GM12878 (cell line): ENCODE measurements around the gene ELL2. TPM values are rescaled to one million over a fixed set of nuclear protein-coding genes. Genes with fewer than 3 reads are reported as not detected.

Experiments used
- CUX1 ChIP-seq: IDR thresholded peaks from 2 replicates; pipeline ENCODE4 v1.6.1; 2012; ENCODE audit warnings: improper control_type of control experiment, low read depth, low read length; ENCODE audit not compliant: insufficient replicate concordance
- E2F4 ChIP-seq: IDR thresholded peaks from 2 replicates; pipeline ENCODE4 v1.6.1; 2012; ENCODE audit warnings: low read depth, low read length, improper control_type of control experiment
- E4F1 ChIP-seq: fragments of 450-650 bp; IDR thresholded peaks from 2 replicates; pipeline ENCODE4 v1.6.1; 2018; ENCODE audit warnings: borderline replicate concordance, mild to moderate bottlenecking; ENCODE audit not compliant: partially characterized antibody
- EP300 ChIP-seq, 2 experiments: fragments of 150-350 bp in 1 of 2; IDR thresholded peaks; 2 replicates each; pipeline ENCODE4 v1.6.1; 2011 to 2012; ENCODE audit warnings: low read depth in 2 of 2, low read length in 2 of 2, borderline replicate concordance in 1 of 2, improper control_type of control experiment in 1 of 2, inconsistent platforms in 1 of 2; ENCODE audit not compliant: control insufficient read depth in 1 of 2
- MAX ChIP-seq: IDR thresholded peaks from 2 replicates; pipeline ENCODE4 v1.6.1; 2012; ENCODE audit warnings: low read depth, low read length, improper control_type of control experiment
- RUNX3 ChIP-seq: IDR thresholded peaks from 2 replicates; pipeline ENCODE4 v1.6.1; 2012; ENCODE audit warnings: low read length, inconsistent platforms
- SREBF2 ChIP-seq: IDR thresholded peaks from 2 replicates; pipeline ENCODE4 v1.6.1; 2012; ENCODE audit warnings: mild to moderate bottlenecking, low read length
- USF1 ChIP-seq: IDR thresholded peaks from 2 replicates; pipeline ENCODE4 v1.6.1; 2011; ENCODE audit warnings: borderline replicate concordance, low read depth, mild to moderate bottlenecking, moderate library complexity, mixed read lengths, low read length; ENCODE audit not compliant: insufficient read depth; ENCODE audit errors: extremely low read length
- ZBTB11 ChIP-seq: fragments of 450-650 bp; formaldehyde crosslinking; IDR thresholded peaks from 2 replicates; pipeline ENCODE4 v1.5.0; 2022; ENCODE audit warnings: mild to moderate bottlenecking, missing genetic modification characterization
- ZNF24 ChIP-seq: fragments of 450-650 bp; IDR thresholded peaks from 2 replicates; pipeline ENCODE4 v1.6.1; 2017; ENCODE audit warnings: antibody characterized with exemption, mild to moderate bottlenecking
- polyA plus RNA-seq, 11 experiments: library from polyadenylated mRNA; depleted of rRNA in 4 of 11; unstranded in 6 of 11; stranded (reverse) in 5 of 11; fragments of >200 nt; fragmentation: Nextera tagmentation in 4 of 11; fragmentation: Illumina TruSeq in 1 of 11; extraction: Ambion mirVana in 4 of 11; extraction: Trizol in 1 of 11; gene quantifications; 1 replicate in 1 of 11; 2 replicates in 10 of 11; pipeline versions ENCODE4 v1.2.1 to v1.2.3, GENCODE V29; 2011 to 2016; ENCODE audit warnings: inconsistent platforms in 2 of 11, missing spikeins in 2 of 11, low read depth in 1 of 11
- total RNA-seq, 4 experiments: library from RNA; depleted of rRNA in 3 of 4; stranded (reverse); fragments of >200 nt in 3 of 4; fragmentation: Illumina TruSeq in 1 of 4; extraction: Trizol in 1 of 4; gene quantifications; 2 replicates each; pipeline versions ENCODE4 v1.2.1 to v1.2.3, GENCODE V29; 2013 to 2021

ELL2 gene
- total and polyA plus RNA-seq, 10 of the 15 experiments (the other 5 are each of a cell fraction or from before 2014, with no cell fraction given), result 24.2 to 91.4 (median 57.4) TPM

- no peak for TF ChIP-seq CUX1
- no peak for TF ChIP-seq E2F4
- no peak for TF ChIP-seq ZBTB11 (CRISPR knock-in tag)
- TF ChIP-seq MAX, result no peak
- no peak for TF ChIP-seq ZNF24
- no peak for TF ChIP-seq E4F1
- TF ChIP-seq RUNX3, result no peak
- no peak for TF ChIP-seq USF1
- no peak for TF ChIP-seq EP300 (IDR thresholded peaks at IDR 0.05; ENCODE audit: borderline replicate concordance in 1 of 2, control insufficient read depth in 1 of 2, low read depth in 2 of 2, low read length in 2 of 2)
- no peak for TF ChIP-seq SREBF2
- TF ChIP-seq, all 136 proteins: peak for 0
These were observed 38.9 kb downstream of the ELL2 start (continued) for GRCh38 chr5:95922798-95923197.
